ENCODE results near the gene CFAP299.

DNA sequence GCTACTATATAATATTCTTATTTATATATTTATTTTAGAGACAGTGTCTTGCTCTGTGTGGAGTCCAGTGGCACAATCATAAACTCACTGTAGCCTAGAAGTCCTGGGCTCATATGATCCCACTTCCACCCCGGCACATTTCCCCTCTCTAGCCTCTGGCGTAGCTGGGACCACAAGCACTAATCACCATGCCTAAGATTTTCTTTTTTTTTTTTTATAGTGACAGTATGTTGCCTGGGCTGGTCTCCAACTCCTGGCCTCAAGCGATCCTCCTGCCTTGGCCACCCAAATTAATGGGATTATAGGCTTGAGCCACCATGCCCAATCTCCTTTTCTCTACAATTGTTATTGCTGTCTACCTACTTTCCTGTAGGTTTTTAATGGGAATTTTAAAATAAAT lies 620.9 kb downstream of the CFAP299 start:
- TF ChIP-seq, protein P1, sequence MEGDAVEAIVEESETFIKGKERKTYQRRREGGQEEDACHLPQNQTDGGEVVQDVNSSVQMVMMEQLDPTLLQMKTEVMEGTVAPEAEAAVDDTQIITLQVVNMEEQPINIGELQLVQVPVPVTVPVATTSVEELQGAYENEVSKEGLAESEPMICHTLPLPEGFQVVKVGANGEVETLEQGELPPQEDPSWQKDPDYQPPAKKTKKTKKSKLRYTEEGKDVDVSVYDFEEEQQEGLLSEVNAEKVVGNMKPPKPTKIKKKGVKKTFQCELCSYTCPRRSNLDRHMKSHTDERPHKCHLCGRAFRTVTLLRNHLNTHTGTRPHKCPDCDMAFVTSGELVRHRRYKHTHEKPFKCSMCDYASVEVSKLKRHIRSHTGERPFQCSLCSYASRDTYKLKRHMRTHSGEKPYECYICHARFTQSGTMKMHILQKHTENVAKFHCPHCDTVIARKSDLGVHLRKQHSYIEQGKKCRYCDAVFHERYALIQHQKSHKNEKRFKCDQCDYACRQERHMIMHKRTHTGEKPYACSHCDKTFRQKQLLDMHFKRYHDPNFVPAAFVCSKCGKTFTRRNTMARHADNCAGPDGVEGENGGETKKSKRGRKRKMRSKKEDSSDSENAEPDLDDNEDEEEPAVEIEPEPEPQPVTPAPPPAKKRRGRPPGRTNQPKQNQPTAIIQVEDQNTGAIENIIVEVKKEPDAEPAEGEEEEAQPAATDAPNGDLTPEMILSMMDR (IDR thresholded peaks at IDR 0.05): no peak
- no peak for TF ChIP-seq POLR2A (IDR thresholded peaks at IDR 0.05)

Measured in gastroesophageal sphincter (tissue), 3 donors.